VCaP (cell line): ENCODE results near the gene KLK6.

Experiments used
- H3K27ac ChIP-seq: fragments of 450-650 bp; 2 replicates; pipeline ENCODE4 v1.5.1; 2017
- CTCF ChIP-seq: fragments of 450-650 bp; conservative IDR thresholded peaks from 2 replicates; pipeline ENCODE4 v1.5.1; 2017; ENCODE audit warnings: mild to moderate bottlenecking, moderate library complexity

KLK6 gene

GRCh38 chr19:50916069-50916468, 53.3 kb downstream of the KLK6 start:
- no peak for TF ChIP-seq CTCF
- no peak overlapping the region for H3K27ac ChIP-seq

- no peak for TF ChIP-seq CTCF
- no peak overlapping the region for H3K27ac ChIP-seq
Observed at GRCh38 chr19:50912727-50913716, 56.4 kb downstream of the KLK6 start.

GRCh38 chr19:50912102-50912599, 57.2 kb downstream of the KLK6 start:
- no peak for TF ChIP-seq CTCF
- no peak overlapping the region for H3K27ac ChIP-seq

- H3K27ac ChIP-seq: no peak within 1 kb of the TSS
- TF ChIP-seq CTCF: no peak
Observed at GRCh38 chr19:50911206-50912101, 57.9 kb downstream of the KLK6 start, which contains the start of gene KLK4. Gene KLK4, minus strand, starts transcription at chr19:50911395. Its CDS starts 657 bp downstream, at chr19:50910738.

GRCh38 chr19:50910722-50911121, 58.7 kb downstream of the KLK6 start:
- H3K27ac ChIP-seq: no peak overlapping the region
- no peak for TF ChIP-seq CTCF

GRCh38 chr19:50909240-50910070, 59.9 kb downstream of the KLK6 start:
- H3K27ac ChIP-seq: peak overlapping the region; percentile 91
- no peak for TF ChIP-seq CTCF
